Measurements from ENCODE around the gene UGT8. TPM values are rescaled to one million over a fixed set of nuclear protein-coding genes. Genes with fewer than 3 reads are reported as not detected.

Gene UGT8
- total RNA-seq, 6 experiments from 2014 or later = not detected

- no peaks in the 10 kb centered on the region for H3K36me3 Mint-ChIP-seq (ENCODE audit: low read depth)
- no peak for DNase-seq
- H3K27me3 Mint-ChIP-seq (ENCODE audit: insufficient read depth) = peaks cover 2% of the 10 kb centered on the region; the same call in 1 of the 2 replicates
- TF ChIP-seq, protein P1, sequence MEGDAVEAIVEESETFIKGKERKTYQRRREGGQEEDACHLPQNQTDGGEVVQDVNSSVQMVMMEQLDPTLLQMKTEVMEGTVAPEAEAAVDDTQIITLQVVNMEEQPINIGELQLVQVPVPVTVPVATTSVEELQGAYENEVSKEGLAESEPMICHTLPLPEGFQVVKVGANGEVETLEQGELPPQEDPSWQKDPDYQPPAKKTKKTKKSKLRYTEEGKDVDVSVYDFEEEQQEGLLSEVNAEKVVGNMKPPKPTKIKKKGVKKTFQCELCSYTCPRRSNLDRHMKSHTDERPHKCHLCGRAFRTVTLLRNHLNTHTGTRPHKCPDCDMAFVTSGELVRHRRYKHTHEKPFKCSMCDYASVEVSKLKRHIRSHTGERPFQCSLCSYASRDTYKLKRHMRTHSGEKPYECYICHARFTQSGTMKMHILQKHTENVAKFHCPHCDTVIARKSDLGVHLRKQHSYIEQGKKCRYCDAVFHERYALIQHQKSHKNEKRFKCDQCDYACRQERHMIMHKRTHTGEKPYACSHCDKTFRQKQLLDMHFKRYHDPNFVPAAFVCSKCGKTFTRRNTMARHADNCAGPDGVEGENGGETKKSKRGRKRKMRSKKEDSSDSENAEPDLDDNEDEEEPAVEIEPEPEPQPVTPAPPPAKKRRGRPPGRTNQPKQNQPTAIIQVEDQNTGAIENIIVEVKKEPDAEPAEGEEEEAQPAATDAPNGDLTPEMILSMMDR (IDR thresholded peaks at IDR 0.05) = no peak
- H3K27ac Mint-ChIP-seq = no peak overlapping the region
- H3K9me3 Mint-ChIP-seq = no peaks in the 10 kb centered on the region
- no peak overlapping the region for H3K4me3 Mint-ChIP-seq
- no peaks in the 10 kb centered on the region for H3K4me1 Mint-ChIP-seq (ENCODE audit: low read depth)
These were observed 126.5 kb downstream of the UGT8 start for GRCh38 chr4:114725066-114725465.

DNA sequence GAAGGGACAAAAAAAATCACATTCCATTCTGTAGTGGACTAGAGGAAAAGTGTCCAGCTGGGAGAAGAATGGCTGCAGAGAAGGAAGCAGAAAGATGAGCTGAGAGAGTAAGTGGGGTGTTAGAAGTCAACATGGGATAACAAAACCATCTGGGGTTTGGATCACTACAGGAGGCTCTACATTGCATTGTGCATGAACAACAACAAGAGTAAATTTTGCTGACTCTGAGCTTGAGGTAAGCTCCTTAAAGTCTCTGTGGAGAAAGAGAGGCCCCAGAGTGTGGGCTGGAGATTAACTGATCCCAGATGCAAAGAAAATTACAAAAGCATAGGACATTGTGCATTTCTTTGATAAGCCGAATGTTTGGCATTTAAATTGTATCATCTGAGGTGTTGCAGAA lies 128.9 kb downstream of the UGT8 start:
- TF ChIP-seq, protein P1 (IDR thresholded peaks at IDR 0.05) = no peak
- no peaks in the 10 kb centered on the region for H3K36me3 Mint-ChIP-seq (ENCODE audit: low read depth)
- H3K27me3 Mint-ChIP-seq (ENCODE audit: insufficient read depth) = peaks cover 3% of the 10 kb centered on the region; the same call in 1 of the 2 replicates
- H3K4me1 Mint-ChIP-seq (ENCODE audit: low read depth) = no peaks in the 10 kb centered on the region
- no peak for DNase-seq
- no peak overlapping the region for H3K4me3 Mint-ChIP-seq
- no peaks in the 10 kb centered on the region for H3K9me3 Mint-ChIP-seq
- no peak overlapping the region for H3K27ac Mint-ChIP-seq

Small RNA genes lying within 50 kb of the gene (microRNA-seq; reads per million reads assigned to microRNA genes)
- gene MIR577 = not detected

Data from HFFc6 (cell line).